Muscle of leg (tissue), 11 donors: ENCODE measurements around the gene ZNF532. TPM values are rescaled to one million over a fixed set of nuclear protein-coding genes. Genes with fewer than 3 reads are reported as not detected.

Experiments used
- DNase-seq: peaks from one replicate; pipeline ENCODE4 v3.0.0; 2013
- H3K27ac ChIP-seq: one replicate; pipeline ENCODE4 v1.5.1; 2013; ENCODE audit warnings: mild to moderate bottlenecking, low read length, control low read depth
- H3K27me3 ChIP-seq: one replicate; pipeline ENCODE4 v1.6.1; 2013; ENCODE audit warnings: low read length; ENCODE audit not compliant: control insufficient read depth, insufficient read depth
- H3K36me3 ChIP-seq: one replicate; pipeline ENCODE4 v1.6.1; 2013; ENCODE audit warnings: low read length; ENCODE audit not compliant: control insufficient read depth, insufficient read depth
- H3K4me1 ChIP-seq: one replicate; pipeline ENCODE4 v1.6.1; 2013; ENCODE audit warnings: low read length; ENCODE audit not compliant: control insufficient read depth, insufficient read depth
- H3K4me3 ChIP-seq: one replicate; pipeline ENCODE4 v1.5.1; 2013; ENCODE audit warnings: low read length, control low read depth
- H3K9me3 ChIP-seq: replicated peaks from 2 replicates; pipeline ENCODE4 v1.6.1; 2013; ENCODE audit warnings: low read depth, low read length; ENCODE audit not compliant: control insufficient read depth
- WGBS: methylation state at CpG from one replicate; pipeline ENCODE4 v1.1.5; 2013; ENCODE audit warnings: missing lambda C conversion rate; ENCODE audit not compliant: insufficient coverage; 5-methylcytosine and 5-hydroxymethylcytosine counted together
- polyA plus RNA-seq, 8 donors: library from polyadenylated mRNA; unstranded; fragments of 120-200 nt; gene quantifications; one replicate each; pipeline versions ENCODE4 v1.2.1 to v1.2.3, GENCODE V29; 2013; ENCODE audit warnings: inconsistent platforms in 1 of 8, low replicate concordance in 1 of 8; ENCODE audit not compliant: insufficient read length in 8 of 8, insufficient read depth in 1 of 8
- total RNA-seq: library from RNA; stranded (reverse); fragments of 120-200 nt; gene quantifications from one replicate; pipeline ENCODE4 v1.2.4, GENCODE V29; 2013

The ZNF532 gene
- total and polyA plus RNA-seq, 9 donors, result 46.2 to 75.7 (median 64.6) TPM

DNA sequence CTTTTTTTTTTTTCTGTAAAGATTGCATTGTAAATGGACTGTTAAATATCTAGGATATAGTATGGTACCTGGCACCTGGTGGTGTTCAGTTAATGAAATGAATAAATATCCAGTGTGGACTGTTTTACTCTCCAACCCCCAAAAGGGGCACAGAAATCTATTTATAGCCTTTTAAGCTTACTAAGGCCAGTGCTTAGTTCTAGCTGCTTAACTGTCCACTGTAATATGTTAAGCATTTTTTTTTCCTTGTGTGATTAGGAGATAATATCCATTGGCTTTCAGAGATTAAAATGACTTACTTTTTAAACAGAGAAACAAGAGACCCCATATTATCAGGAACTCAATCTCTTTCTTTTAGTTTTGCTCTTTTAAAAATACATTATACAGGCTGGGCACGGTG lies 84.4 kb downstream of the ZNF532 start:
- Histone ChIP-seq H3K4me1 (peaks cover 2% of the 10 kb centered on the region), H3K36me3 (peaks cover 21% of the 10 kb centered on the region), H3K9me3 (no peaks in the 10 kb centered on the region), H3K27ac (no peak overlapping the region), H3K4me3 (no peak overlapping the region), H3K27me3 (no peaks in the 10 kb centered on the region)
- no CpG with 5 or more reads among the region's 1 CpG for WGBS
- DNase-seq, result no peak

GRCh38 chr18:58951986-58952702 lies 87.5 kb downstream of the ZNF532 start:
- WGBS, result 80% methylated on average over 1 of the region's 4 CpGs
- no peak overlapping the region for H3K4me3 ChIP-seq
- DNase-seq, result no peak
- no peaks in the 10 kb centered on the region for H3K4me1 ChIP-seq
- peaks cover 19% of the 10 kb centered on the region for H3K36me3 ChIP-seq
- no peaks in the 10 kb centered on the region for H3K27me3 ChIP-seq
- H3K9me3 ChIP-seq, result no peaks in the 10 kb centered on the region
- H3K27ac ChIP-seq, result no peak overlapping the region

DNA sequence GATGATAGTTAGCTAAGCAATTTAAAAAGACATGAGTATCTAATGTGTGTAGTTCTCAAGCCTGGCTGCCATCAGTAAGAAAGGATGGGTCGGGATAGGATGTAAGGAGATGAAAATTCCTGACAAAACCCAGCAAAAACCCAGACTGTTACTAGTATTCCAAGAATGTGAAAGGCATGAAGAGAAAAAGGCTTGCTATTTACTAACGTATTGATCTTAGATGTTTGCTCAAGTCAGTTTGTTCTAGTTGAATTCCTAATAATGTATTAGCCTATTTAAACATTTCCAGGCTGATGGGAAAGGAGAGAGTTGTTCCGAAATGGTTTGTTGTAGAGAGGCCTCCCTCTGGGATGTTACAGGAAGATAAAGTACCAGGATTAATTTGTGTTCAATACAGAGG lies 88.2 kb downstream of the ZNF532 start:
- Histone ChIP-seq H3K4me1 (no peaks in the 10 kb centered on the region), H3K9me3 (no peaks in the 10 kb centered on the region), H3K36me3 (peaks cover 19% of the 10 kb centered on the region), H3K4me3 (no peak overlapping the region), H3K27ac (no peak overlapping the region), H3K27me3 (no peaks in the 10 kb centered on the region)
- WGBS, result no CpG with 5 or more reads among the region's 3 CpGs
- no peak for DNase-seq

DNA sequence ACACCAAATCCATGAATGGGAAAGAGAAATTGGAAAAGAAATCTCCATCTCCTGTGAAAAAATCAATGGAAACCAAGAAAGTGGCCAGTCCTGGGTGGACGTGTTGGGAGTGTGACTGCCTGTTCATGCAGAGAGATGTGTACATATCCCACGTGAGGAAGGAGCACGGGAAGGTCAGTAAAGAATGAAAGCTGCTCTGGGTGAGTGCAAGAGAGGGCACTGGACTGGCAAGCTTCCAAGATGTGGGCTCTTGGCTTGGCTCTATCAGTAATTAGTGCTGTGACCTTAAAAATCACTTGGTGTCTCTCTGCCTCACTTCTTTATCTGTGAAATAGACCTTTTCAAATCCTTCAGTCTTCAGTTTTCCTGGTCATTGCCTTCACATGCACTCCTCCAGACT lies 89.0 kb downstream of the ZNF532 start:
- no peak for DNase-seq

GRCh38 chr18:58955001-58955400 lies 90.3 kb downstream of the ZNF532 start:
- H3K36me3 ChIP-seq, result peaks cover 22% of the 10 kb centered on the region
- DNase-seq, result no peak
- 88% methylated on average over 1 of the region's 6 CpGs for WGBS
- no peak overlapping the region for H3K4me3 ChIP-seq
- no peak overlapping the region for H3K27ac ChIP-seq
- no peaks in the 10 kb centered on the region for H3K4me1 ChIP-seq
- no peaks in the 10 kb centered on the region for H3K9me3 ChIP-seq
- H3K27me3 ChIP-seq, result no peaks in the 10 kb centered on the region

More for the DNA sequence above, 89.0 kb downstream of the ZNF532 start:
- WGBS, result 72% methylated on average over 3 of the region's 3 CpGs
- H3K36me3 ChIP-seq, result peaks cover 19% of the 10 kb centered on the region
- H3K27me3 ChIP-seq, result no peaks in the 10 kb centered on the region
- no peaks in the 10 kb centered on the region for H3K9me3 ChIP-seq
- H3K4me1 ChIP-seq, result no peaks in the 10 kb centered on the region
- no peak overlapping the region for H3K4me3 ChIP-seq
- no peak overlapping the region for H3K27ac ChIP-seq

GRCh38 chr18:58955738-58956137 lies 91.1 kb downstream of the ZNF532 start:
- H3K9me3 ChIP-seq, result no peaks in the 10 kb centered on the region
- no peak overlapping the region for H3K4me3 ChIP-seq
- H3K4me1 ChIP-seq, result no peaks in the 10 kb centered on the region
- H3K27me3 ChIP-seq, result no peaks in the 10 kb centered on the region
- no CpG with 5 or more reads among the region's 4 CpGs for WGBS
- H3K27ac ChIP-seq, result no peak overlapping the region
- peaks cover 22% of the 10 kb centered on the region for H3K36me3 ChIP-seq
- no peak for DNase-seq

- no peaks in the 10 kb centered on the region for H3K9me3 ChIP-seq
- no peaks in the 10 kb centered on the region for H3K27me3 ChIP-seq
- no peak overlapping the region for H3K4me3 ChIP-seq
- H3K27ac ChIP-seq, result no peak overlapping the region
- no peaks in the 10 kb centered on the region for H3K4me1 ChIP-seq
- peaks cover 37% of the 10 kb centered on the region for H3K36me3 ChIP-seq
- WGBS, result no CpG with 5 or more reads among the region's 3 CpGs
- DNase-seq, result no peak
Measured at GRCh38 chr18:58958628-58959027, 94.0 kb downstream of the ZNF532 start.

DNA sequence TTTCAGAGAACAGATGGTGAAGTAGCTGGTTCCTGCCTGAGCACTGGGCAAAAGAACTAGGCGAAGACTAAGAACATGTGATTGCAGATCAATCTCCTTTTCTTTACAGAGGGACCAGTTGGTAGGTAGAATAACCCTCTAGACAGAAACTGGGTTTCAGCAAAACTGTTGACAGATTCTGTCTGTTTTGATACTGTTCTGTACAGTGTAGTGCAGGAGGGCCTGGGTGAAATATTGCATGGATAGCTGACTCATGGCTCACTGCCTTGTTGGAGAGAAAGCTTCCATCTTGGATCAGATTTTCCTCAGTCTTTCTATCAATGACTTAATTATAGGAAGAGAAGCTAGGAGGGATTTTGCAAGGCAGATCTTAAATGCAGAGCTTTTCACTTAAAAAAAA lies 95.8 kb downstream of the ZNF532 start:
- H3K4me3 ChIP-seq, result no peak overlapping the region
- H3K36me3 ChIP-seq, result peaks cover 26% of the 10 kb centered on the region
- no CpG with 5 or more reads among the region's 1 CpG for WGBS
- H3K27ac ChIP-seq, result no peak overlapping the region
- H3K9me3 ChIP-seq, result no peaks in the 10 kb centered on the region
- DNase-seq, result no peak
- peaks cover 3% of the 10 kb centered on the region for H3K4me1 ChIP-seq
- no peaks in the 10 kb centered on the region for H3K27me3 ChIP-seq

DNA sequence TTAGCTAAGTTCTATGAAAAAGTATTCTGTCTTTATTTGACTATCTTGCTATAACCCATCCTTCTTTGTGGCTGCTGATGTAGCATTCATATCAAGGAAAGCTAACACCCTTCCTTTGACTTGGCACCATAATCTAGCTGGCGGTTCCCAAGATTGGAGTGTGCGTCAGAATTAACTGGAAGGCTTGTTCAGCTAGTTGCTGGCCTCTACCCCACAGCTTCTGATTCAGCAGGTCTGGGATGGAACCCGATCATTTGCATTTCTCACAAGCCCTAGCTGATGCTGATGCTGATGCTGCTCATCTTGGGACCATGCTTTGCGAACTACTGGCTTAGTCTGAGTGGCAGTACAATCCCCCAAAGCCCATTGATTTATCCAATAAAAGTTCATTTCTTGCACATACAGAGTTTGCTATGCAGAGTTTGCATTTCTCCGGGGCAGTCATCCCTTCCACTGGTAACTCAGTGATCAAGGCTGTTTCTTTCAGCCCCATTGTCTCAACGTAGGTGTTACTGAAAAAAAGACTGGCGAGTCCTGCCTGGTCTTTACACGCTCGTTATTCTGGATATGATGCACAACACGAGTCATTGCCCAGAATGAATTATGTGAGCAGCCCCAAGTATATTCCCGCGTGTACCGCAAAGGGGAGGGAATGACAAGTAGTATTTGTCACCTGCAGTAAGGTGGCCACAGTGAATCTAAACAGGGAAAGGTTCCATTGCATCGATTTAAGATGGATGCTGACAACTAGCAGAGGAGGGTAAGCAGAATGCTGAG lies 96.5 kb downstream of the ZNF532 start:
- Histone ChIP-seq H3K4me1 (peaks cover 6% of the 10 kb centered on the region), H3K27ac (no peak overlapping the region), H3K4me3 (no peak overlapping the region), H3K36me3 (peaks cover 23% of the 10 kb centered on the region), H3K9me3 (no peaks in the 10 kb centered on the region), H3K27me3 (no peaks in the 10 kb centered on the region)
- 91% methylated on average over 14 of the region's 14 CpGs for WGBS
- no peak for DNase-seq

GRCh38 chr18:58962336-58962735 lies 97.7 kb downstream of the ZNF532 start:
- H3K4me3 ChIP-seq, result no peak overlapping the region
- DNase-seq, result no peak
- WGBS, result 86% methylated on average over 4 of the region's 8 CpGs
- peaks cover 6% of the 10 kb centered on the region for H3K4me1 ChIP-seq
- H3K27ac ChIP-seq, result no peak overlapping the region
- no peaks in the 10 kb centered on the region for H3K27me3 ChIP-seq
- peaks cover 21% of the 10 kb centered on the region for H3K36me3 ChIP-seq
- H3K9me3 ChIP-seq, result no peaks in the 10 kb centered on the region
